Small intestine (tissue), 7 donors: ENCODE measurements around the gene LGALS7. TPM values are rescaled to one million over a fixed set of nuclear protein-coding genes. Genes with fewer than 3 reads are reported as not detected.

Source experiments
- DNase-seq, 2 donors: peaks; one replicate each; pipeline versions ENCODE4 v3.0.0 to v3.0.0-alpha.2; 2013
- FAIRE-seq: peaks from 2 replicates; lab custom pipeline; 2012; peaks lifted over from hg19 to GRCh38; lab: Jason Lieb, UNC
- H3K27ac ChIP-seq, 3 donors: one replicate each; pipeline ENCODE4 v1.5.1; 2013; ENCODE audit warnings: low read length in 2 of 3, mild to moderate bottlenecking in 2 of 3, control low read depth in 1 of 3, inconsistent platforms in 1 of 3, low read depth in 1 of 3, moderate library complexity in 1 of 3
- H3K27me3 ChIP-seq, 3 donors: one replicate each; pipeline ENCODE4 v1.6.1; 2013; ENCODE audit warnings: low read length in 3 of 3, inconsistent platforms in 1 of 3; ENCODE audit not compliant: control insufficient read depth in 3 of 3, insufficient read depth in 3 of 3
- H3K36me3 ChIP-seq, 3 donors: one replicate each; pipeline ENCODE4 v1.6.1; 2013; ENCODE audit warnings: low read length in 3 of 3, inconsistent platforms in 1 of 3, low read depth in 1 of 3, mild to moderate bottlenecking in 1 of 3, moderate library complexity in 1 of 3; ENCODE audit not compliant: control insufficient read depth in 3 of 3, insufficient read depth in 2 of 3
- H3K4me1 ChIP-seq, 3 donors: one replicate each; pipeline ENCODE4 v1.6.1; 2013; ENCODE audit warnings: low read length in 2 of 3, inconsistent platforms in 1 of 3, low read depth in 1 of 3, mild to moderate bottlenecking in 1 of 3, moderate library complexity in 1 of 3; ENCODE audit not compliant: control insufficient read depth in 3 of 3, insufficient read depth in 2 of 3
- H3K4me3 ChIP-seq, 3 donors: one replicate each; pipeline ENCODE4 v1.5.1; 2013; ENCODE audit warnings: low read length in 3 of 3, control low read depth in 1 of 3, inconsistent platforms in 1 of 3, low read depth in 1 of 3, mild to moderate bottlenecking in 1 of 3, moderate library complexity in 1 of 3
- H3K9me3 ChIP-seq, 2 donors: one replicate each; pipeline ENCODE4 v1.6.1; 2013; ENCODE audit warnings: low read depth in 1 of 2, low read length in 1 of 2; ENCODE audit not compliant: control insufficient read depth in 2 of 2, insufficient read depth in 1 of 2
- WGBS, 3 donors: extraction: QIAGEN DNeasy Blood & Tissue Kit; methylation state at CpG; one replicate each; pipeline ENCODE4 v1.1.7; 2013; 5-methylcytosine and 5-hydroxymethylcytosine counted together
- polyA plus RNA-seq, 4 donors: library from polyadenylated mRNA; stranded (reverse) in 3 of 4; unstranded in 1 of 4; fragments of 200-250 nt in 3 of 4; fragments of 120-200 nt in 1 of 4; gene quantifications; one replicate each; pipeline versions ENCODE4 v1.2.1 to v1.2.3, GENCODE V29; 2013
- donor health status: healthy with polysubstance abuse.
- donor health status: control.
- donor health status: control.
- donor health status: Bipolar disorder and iron deficiency.
- donor health status: healthy.

The LGALS7 gene
- polyA plus RNA-seq, 4 donors = 1.1 to 9.2 TPM; not detected in 2

DNA sequence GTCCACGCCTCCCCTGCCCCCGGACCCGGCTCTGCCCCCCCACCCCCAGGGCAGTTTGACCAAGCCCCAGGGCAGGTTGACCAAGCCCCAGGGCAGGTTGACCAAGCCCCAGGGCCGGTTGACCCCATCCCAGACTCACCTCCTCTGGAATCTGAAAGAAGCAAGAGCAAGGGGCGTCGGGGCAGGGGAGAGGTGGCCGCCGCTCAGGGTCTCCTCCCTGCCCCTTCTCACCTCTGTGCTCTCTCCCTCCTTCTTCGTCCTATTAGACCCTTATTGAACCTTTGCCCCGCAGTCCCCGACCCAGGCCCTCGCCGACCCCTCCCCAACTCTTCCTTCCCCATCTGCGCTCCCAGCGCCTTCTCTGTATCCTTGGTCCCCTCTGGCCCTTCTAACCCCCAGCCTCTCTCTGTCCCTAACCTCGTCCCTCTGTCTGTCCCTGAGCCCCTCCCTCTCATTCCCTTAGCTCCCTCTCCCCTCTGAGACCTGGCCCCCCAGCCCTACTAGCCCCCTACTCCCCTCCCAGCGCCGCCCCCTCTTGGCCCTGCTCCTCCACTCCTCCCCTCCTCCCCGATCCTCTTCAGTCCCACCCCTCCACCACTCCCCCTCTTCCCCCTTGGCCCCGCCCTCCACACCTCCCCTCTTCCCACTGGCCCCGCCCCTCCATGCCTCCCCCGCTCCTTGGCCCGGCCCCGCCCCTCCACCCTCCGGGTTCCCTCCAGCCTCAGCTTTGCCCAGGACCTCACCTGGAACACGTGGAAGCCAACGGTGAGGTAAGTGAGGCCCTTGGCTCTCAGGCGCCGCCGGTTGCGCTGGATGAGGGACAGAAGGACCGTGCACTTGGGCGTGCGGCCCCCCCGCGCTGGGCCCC lies 36.7 kb downstream of the LGALS7 start:
- Histone ChIP-seq H3K4me1 (peaks cover 0 to 30% (median 4%) of the 10 kb centered on the region in 3 donors), H3K27ac (peak overlapping the region in 1 of 3 donors; percentile 78), H3K9me3 (no peaks in the 10 kb centered on the region), H3K4me3 (peak overlapping the region in 2 of 3 donors; percentile 44 to 48), H3K36me3 (peaks cover 0 to 41% (median 1%) of the 10 kb centered on the region in 3 donors), H3K27me3 (no peaks in the 10 kb centered on the region)
- DNase-seq (peak; percentile 77 to 91), FAIRE-seq (no peak)
- 4 to 10% (median 9%) methylated on average over 33 to 36 of the region's 36 CpGs for WGBS, 3 donors

DNA sequence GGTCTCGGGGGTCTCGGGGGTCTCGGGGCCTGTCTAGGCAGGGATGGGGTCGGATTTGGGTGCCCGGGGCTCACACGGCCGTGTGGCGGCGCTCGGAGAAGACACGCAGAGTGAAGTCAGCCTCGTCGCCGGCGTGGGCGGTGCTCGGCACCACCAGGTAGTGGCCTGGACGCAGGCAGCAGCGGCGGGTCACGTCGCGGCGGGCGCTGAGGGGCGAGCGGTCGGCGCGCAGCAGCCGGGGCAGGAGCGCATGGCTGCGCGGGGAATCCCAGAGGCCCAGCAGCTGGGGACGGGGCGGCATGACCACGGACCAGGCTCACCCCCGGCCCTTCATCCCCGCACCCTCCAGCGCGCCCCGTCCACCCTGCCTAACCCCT lies 37.3 kb downstream of the LGALS7 start:
- DNase-seq (peak; percentile 46 to 83), FAIRE-seq (no peak)
- Histone ChIP-seq H3K4me1 (peaks cover 0 to 35% (median 4%) of the 10 kb centered on the region in 3 donors), H3K27ac (peak overlapping the region in 2 of 3 donors; percentile 45 to 78), H3K4me3 (peak overlapping the region in 2 of 3 donors; percentile 44 to 48), H3K9me3 (no peaks in the 10 kb centered on the region), H3K36me3 (peaks cover 0 to 47% (median 4%) of the 10 kb centered on the region in 3 donors), H3K27me3 (no peaks in the 10 kb centered on the region)
- WGBS, 3 donors = 0 to 3% (median 0%) methylated on average over 14 to 42 of the region's 42 CpGs

DNA sequence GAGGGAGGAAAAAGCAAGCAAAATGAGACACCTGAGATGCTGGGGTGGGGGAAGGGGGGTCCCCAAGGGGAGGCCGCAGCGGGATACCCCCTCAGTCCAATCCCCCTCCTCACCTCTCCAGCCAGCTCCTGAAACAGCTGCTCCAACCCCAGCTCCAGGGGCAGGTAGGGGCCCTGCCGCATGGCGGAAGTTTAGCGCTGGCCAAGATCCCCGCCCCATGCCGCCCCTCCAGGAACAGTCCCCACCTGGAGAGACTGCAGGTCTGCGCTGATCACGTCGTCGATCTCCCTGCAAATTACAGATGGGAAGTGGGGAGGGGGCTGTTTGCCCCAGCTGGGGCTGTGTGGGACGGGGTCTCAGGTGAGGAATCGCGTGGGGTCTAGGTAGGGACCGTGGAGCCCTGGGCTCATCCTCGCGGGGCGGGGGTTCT lies 38.0 kb downstream of the LGALS7 start:
- H3K36me3 ChIP-seq = peaks cover 2 to 55% (median 6%) of the 10 kb centered on the region in 3 donors
- no peak for FAIRE-seq
- H3K4me1 ChIP-seq = peaks cover 0 to 35% (median 4%) of the 10 kb centered on the region in 3 donors
- peak; percentile 54 to 78 for DNase-seq
- no peaks in the 10 kb centered on the region for H3K9me3 ChIP-seq
- WGBS, 3 donors = 8 to 24% (median 23%) methylated on average over 11 to 18 of the region's 18 CpGs
- no peaks in the 10 kb centered on the region for H3K27me3 ChIP-seq
- peak overlapping the region; percentile 30 to 86 (median 37) for H3K4me3 ChIP-seq
- H3K27ac ChIP-seq = peak overlapping the region; percentile 68 to 96 (median 93)

DNA sequence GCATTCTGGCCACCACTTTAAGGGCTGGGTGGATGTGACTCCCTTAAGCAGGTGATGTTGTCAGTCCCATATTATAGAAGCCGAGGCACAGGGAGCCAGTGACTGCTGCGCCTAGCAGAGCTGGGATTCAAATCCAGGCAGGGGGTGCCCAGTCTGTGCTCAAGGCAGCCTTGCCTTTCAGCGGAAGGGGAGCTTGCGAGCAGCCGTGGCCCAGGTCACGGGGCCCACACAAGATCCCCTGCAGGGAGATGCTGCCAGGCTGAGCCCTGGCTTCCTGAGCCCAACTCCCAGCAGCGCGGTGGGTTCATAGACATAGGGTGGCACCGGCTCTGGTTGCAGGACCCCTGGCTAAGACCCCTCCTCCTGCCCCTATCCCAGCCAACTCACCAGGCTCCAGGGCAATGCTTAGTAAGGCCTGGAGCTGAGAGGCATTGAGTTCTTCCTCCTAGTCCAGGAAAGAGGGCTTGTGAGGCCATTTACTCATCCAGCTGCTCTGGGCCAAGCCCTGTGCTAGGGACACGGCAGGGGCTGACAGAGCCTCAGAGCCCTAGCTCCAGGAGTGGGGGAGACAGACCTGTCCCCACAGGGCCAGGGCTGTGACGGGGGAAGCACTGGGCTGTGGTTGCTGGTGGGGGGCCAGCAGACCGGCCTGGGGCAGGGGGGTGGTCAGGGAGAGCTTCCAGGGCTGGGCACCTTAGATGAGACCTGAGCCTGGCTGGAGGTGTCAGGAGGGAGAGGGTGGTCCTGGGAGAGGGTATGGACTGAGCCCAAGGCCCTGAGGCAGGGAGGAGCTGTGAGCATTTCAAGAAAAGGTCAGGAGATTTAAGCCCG lies 38.7 kb downstream of the LGALS7 start:
- peak overlapping the region; percentile 30 to 86 (median 37) for H3K4me3 ChIP-seq
- peaks cover 0 to 38% (median 4%) of the 10 kb centered on the region in 3 donors for H3K4me1 ChIP-seq
- H3K36me3 ChIP-seq = peaks cover 3 to 61% (median 6%) of the 10 kb centered on the region in 3 donors
- FAIRE-seq = no peak
- no peaks in the 10 kb centered on the region for H3K27me3 ChIP-seq
- peak overlapping the region; percentile 68 to 96 (median 93) for H3K27ac ChIP-seq
- H3K9me3 ChIP-seq = no peaks in the 10 kb centered on the region
- 34 to 43% (median 43%) methylated on average over 13 of the region's 13 CpGs for WGBS, 3 donors
- peak; percentile 49 to 54 for DNase-seq

DNA sequence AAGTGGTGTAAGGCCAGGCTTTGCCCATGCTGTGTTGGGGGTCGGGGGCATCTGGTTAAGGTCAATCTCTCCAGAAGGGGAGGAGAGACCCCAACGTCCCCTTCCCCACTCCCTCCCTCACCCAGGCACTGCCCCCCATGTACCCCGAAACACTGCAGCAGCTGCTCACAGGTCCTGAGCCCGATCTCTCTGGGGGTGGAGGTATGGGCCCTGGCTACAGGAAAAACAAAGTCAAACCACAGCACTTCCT lies 39.2 kb downstream of the LGALS7 start:
- 32 to 48% (median 40%) methylated on average over 3 to 4 of the region's 4 CpGs for WGBS, 3 donors
- Histone ChIP-seq H3K4me1 (peaks cover 0 to 40% (median 4%) of the 10 kb centered on the region in 3 donors), H3K27me3 (no peaks in the 10 kb centered on the region), H3K27ac (peak overlapping the region; percentile 68 to 96 (median 93)), H3K9me3 (no peaks in the 10 kb centered on the region), H3K36me3 (peaks cover 3 to 66% (median 10%) of the 10 kb centered on the region in 3 donors), H3K4me3 (peak overlapping the region in 1 of 3 donors; percentile 86)
- DNase-seq (no peak), FAIRE-seq (no peak)

DNA sequence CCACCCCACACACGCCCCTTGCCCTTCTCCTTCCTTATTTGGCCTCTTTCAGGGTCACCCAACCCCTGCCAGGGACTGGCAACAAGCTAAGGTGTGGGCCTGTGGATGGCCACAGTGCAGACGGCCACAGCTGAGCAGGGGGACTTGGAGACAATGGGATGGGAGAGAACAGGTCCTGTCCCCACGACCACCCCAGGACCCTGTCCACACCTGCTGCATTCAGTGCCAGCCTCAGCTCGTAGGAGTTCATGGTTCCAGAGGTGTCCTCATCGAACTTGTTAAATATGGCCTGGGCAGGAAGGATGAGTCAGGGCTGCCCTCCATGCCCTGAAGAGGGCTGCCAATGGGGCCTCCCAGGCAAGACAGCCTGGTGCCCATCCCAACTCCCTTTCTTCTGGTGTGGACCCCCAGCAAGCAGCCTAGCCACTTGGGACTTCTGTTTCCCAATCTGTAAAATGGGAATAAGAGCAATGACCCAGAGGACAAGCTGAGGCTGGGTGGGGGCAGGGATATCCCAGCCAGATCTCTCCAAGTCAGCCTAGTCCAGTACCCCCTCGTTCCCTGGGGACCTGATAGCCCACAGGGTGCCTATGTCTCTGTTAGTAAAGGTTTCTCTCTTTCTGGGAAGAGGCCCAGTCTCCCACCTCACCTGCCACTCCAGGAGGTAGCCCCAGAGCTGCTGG lies 39.7 kb downstream of the LGALS7 start:
- DNase-seq (peak; percentile 32 to 47), FAIRE-seq (no peak)
- Histone ChIP-seq H3K9me3 (no peaks in the 10 kb centered on the region), H3K27me3 (no peaks in the 10 kb centered on the region), H3K36me3 (peaks cover 4 to 68% (median 15%) of the 10 kb centered on the region in 3 donors), H3K4me1 (peaks cover 0 to 40% (median 4%) of the 10 kb centered on the region in 3 donors), H3K27ac (peak overlapping the region; percentile 68 to 96 (median 93)), H3K4me3 (peak overlapping the region in 1 of 3 donors; percentile 86)
- WGBS, 3 donors = 42 to 56% (median 46%) methylated on average over 6 of the region's 6 CpGs

DNA sequence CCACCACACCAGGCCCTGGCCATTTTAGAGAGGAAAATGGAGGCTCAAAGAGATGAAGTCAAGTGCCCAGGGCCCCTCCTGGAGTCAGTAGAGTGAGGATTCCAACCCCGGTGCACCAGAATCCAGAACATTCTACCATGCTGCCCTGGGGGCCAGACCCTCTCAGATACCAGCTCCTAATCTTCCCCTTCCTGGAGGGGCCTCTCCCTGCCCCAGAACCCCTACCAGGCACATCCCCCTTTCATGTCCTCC lies 40.1 kb downstream of the LGALS7 start:
- WGBS, 3 donors = 90 to 100% (median 96%) methylated on average over 1 of the region's 1 CpG
- FAIRE-seq (no peak), DNase-seq (peak in 1 of 2 donors; percentile 12)
- peaks cover 7 to 70% (median 15%) of the 10 kb centered on the region in 3 donors for H3K36me3 ChIP-seq
- peaks cover 0 to 40% (median 4%) of the 10 kb centered on the region in 3 donors for H3K4me1 ChIP-seq
- no peak overlapping the region for H3K4me3 ChIP-seq
- peak overlapping the region; percentile 68 to 96 (median 93) for H3K27ac ChIP-seq
- no peaks in the 10 kb centered on the region for H3K9me3 ChIP-seq
- no peaks in the 10 kb centered on the region for H3K27me3 ChIP-seq
